Thyroid gland (tissue), 4 donors: ENCODE measurements around the gene KRT85.

Experiments
- CTCF ChIP-seq, 6 experiments: fragments of 200-600 bp in 3 of 6; fragments of 450-650 bp in 3 of 6; sonication (generic) in 3 of 6; IDR thresholded peaks; one replicate each; pipeline ENCODE4 v1.5.1; 2016 to 2019; ENCODE audit warnings: antibody characterized with exemption in 6 of 6, mild to moderate bottlenecking in 2 of 6, inconsistent platforms in 1 of 6, moderate library complexity in 1 of 6
- POLR2A ChIP-seq, 2 donors: fragments of 450-650 bp; IDR thresholded peaks; one replicate each; pipeline ENCODE4 v1.6.1; 2017; ENCODE audit warnings: antibody characterized with exemption in 2 of 2, mild to moderate bottlenecking in 2 of 2, moderate library complexity in 1 of 2

- TF ChIP-seq POLR2A (IDR thresholded peaks at IDR 0.05) (no peak), CTCF (IDR thresholded peaks at IDR 0.05) (no peak)
Measured at GRCh38 chr12:52389313-52390207, 22.3 kb upstream of the KRT85 start.
